Activated CD4-positive, alpha-beta T cell treated with anti-CD3 and anti-CD28 coated beads, Interleukin-2, amount 50 U/mL, for 4 hours (primary cell): ENCODE results near the gene HDAC4.

ENCODE experiments used
- DNase-seq, 2 experiments: peaks; one replicate each; pipeline ENCODE4 v3.0.0-alpha.2; 2020

The HDAC4 gene

GRCh38 chr2:239366740-239367139, 34.1 kb downstream of the HDAC4 start:
- DNase-seq: no peak

- DNase-seq: no peak
Observed at GRCh38 chr2:239365782-239366435, 34.9 kb downstream of the HDAC4 start.

GRCh38 chr2:239365071-239365781, 35.6 kb downstream of the HDAC4 start:
- no peak for DNase-seq

GRCh38 chr2:239363946-239364637, 36.7 kb downstream of the HDAC4 start:
- DNase-seq: no peak

GRCh38 chr2:239362507-239362906, 38.3 kb downstream of the HDAC4 start:
- no peak for DNase-seq

- no peak for DNase-seq
Observed at GRCh38 chr2:239361311-239361642, 39.5 kb downstream of the HDAC4 start.

GRCh38 chr2:239360421-239361310, 40.2 kb downstream of the HDAC4 start:
- DNase-seq: no peak

- DNase-seq: no peak
Observed at GRCh38 chr2:239360008-239360407, 40.8 kb downstream of the HDAC4 start.

GRCh38 chr2:239359196-239359912, 41.5 kb downstream of the HDAC4 start:
- DNase-seq: no peak

GRCh38 chr2:239358062-239358754, 42.6 kb downstream of the HDAC4 start:
- no peak for DNase-seq

- no peak for DNase-seq
Observed at GRCh38 chr2:239355724-239356123, 45.1 kb downstream of the HDAC4 start.

GRCh38 chr2:239355139-239355538, 45.7 kb downstream of the HDAC4 start:
- no peak for DNase-seq

GRCh38 chr2:239354791-239355136, 46.1 kb downstream of the HDAC4 start:
- no peak for DNase-seq

- DNase-seq: no peak
Observed at GRCh38 chr2:239354132-239354790, 46.6 kb downstream of the HDAC4 start.

- no peak for DNase-seq
Observed at GRCh38 chr2:239353692-239354091, 47.1 kb downstream of the HDAC4 start.

- no peak for DNase-seq
Observed at GRCh38 chr2:239351687-239352086, 49.1 kb downstream of the HDAC4 start.

- no peak for DNase-seq
Observed at GRCh38 chr2:239349453-239350135, 51.2 kb downstream of the HDAC4 start.

GRCh38 chr2:239348563-239349452, 52.0 kb downstream of the HDAC4 start:
- no peak for DNase-seq

- DNase-seq: no peak
Observed at GRCh38 chr2:239346676-239347075, 54.1 kb downstream of the HDAC4 start.

GRCh38 chr2:239345251-239345650, 55.6 kb downstream of the HDAC4 start:
- DNase-seq: no peak
